SK-N-SH (cell line): ENCODE data around the gene PHTF1. TPM values are rescaled to one million over a fixed set of nuclear protein-coding genes. Genes with fewer than 3 reads are reported as not detected.

Experiments used
- CTCF ChIA-PET: fragments of 300-600, 350-600 bp; formaldehyde crosslinking; extraction: SDS; loops from one replicate; lab custom pipeline; 2021; lab: Yijun Ruan, JAX
- POLR2A ChIA-PET: fragments of 350-600 bp; sonication (Branson Sonifier 250); formaldehyde crosslinking; extraction: SDS; loops from one replicate; lab custom pipeline; 2020; ENCODE audit warnings: antibody characterized with exemption, inconsistent platforms; lab: Yijun Ruan, JAX
- DNase-seq: peaks from one replicate; pipeline ENCODE4 v3.0.0; 2012
- H2AFZ ChIP-seq: fragments of 200-600 bp; sonication (generic); 2 replicates; pipeline ENCODE4 v1.8.1; 2016; ENCODE audit warnings: antibody characterized with exemption, mild to moderate bottlenecking, low read depth
- H3F3A ChIP-seq: fragments of 200-600 bp; sonication (generic); replicated peaks from 2 replicates; pipeline ENCODE3; 2016; ENCODE audit warnings: antibody characterized with exemption, mild to moderate bottlenecking; ENCODE audit not compliant: insufficient read depth
- H3K27ac ChIP-seq, 2 experiments: fragments of 200-500 bp in 1 of 2; fragments of 200-600 bp in 1 of 2; sonication (Bioruptor generic) in 1 of 2; sonication (generic), shearing (Covaris generic) in 1 of 2; 2 replicates each; pipeline versions ENCODE4 v1.5.1 to v1.6.1; 2014 to 2016; ENCODE audit warnings: low read depth in 2 of 2, inconsistent platforms in 1 of 2, low read length in 1 of 2, mild to moderate bottlenecking in 1 of 2, mixed read lengths in 1 of 2
- H3K27me3 ChIP-seq: fragments of 200-600 bp; sonication (generic), shearing (Covaris generic); 2 replicates; pipeline ENCODE4 v1.6.1; 2016; ENCODE audit warnings: mixed run types; ENCODE audit not compliant: insufficient read depth
- H3K36me3 ChIP-seq, 2 experiments: fragments of 200-500 bp in 1 of 2; fragments of 200-600 bp in 1 of 2; sonication (Bioruptor generic) in 1 of 2; sonication (generic) in 1 of 2; replicated peaks in 1 of 2; 2 replicates each; pipeline versions ENCODE3 to v1.5.1; 2014 to 2016; ENCODE audit warnings: low read length in 1 of 2, mild to moderate bottlenecking in 1 of 2; ENCODE audit not compliant: insufficient read depth in 2 of 2, control insufficient read depth in 1 of 2
- H3K4me1 ChIP-seq, 2 experiments: fragments of 200-500 bp in 1 of 2; fragments of 200-600 bp in 1 of 2; sonication (Bioruptor generic) in 1 of 2; sonication (generic), shearing (Covaris generic) in 1 of 2; 2 replicates each; pipeline versions ENCODE4 v1.5.1 to v1.6.1; 2014 to 2016; ENCODE audit warnings: low read depth in 1 of 2, low read length in 1 of 2, mixed run types in 1 of 2; ENCODE audit not compliant: insufficient read depth in 2 of 2, control insufficient read depth in 1 of 2
- H3K4me2 ChIP-seq: fragments of 200-600 bp; sonication (generic), shearing (Covaris generic); 2 replicates; pipeline ENCODE4 v1.6.1; 2017; ENCODE audit warnings: mixed run types
- H3K4me3 ChIP-seq, 2 experiments: fragments of 200-500 bp in 1 of 2; fragments of 200-600 bp in 1 of 2; sonication (Bioruptor generic) in 1 of 2; sonication (generic), shearing (Covaris generic) in 1 of 2; 2 replicates each; pipeline versions ENCODE4 v1.5.1 to v1.8.1; 2014 to 2016; ENCODE audit warnings: low read depth in 2 of 2, inconsistent platforms in 1 of 2, low read length in 1 of 2, mild to moderate bottlenecking in 1 of 2, mixed read lengths in 1 of 2, moderate library complexity in 1 of 2
- H3K79me2 ChIP-seq: fragments of 200-600 bp; sonication (generic); 2 replicates; pipeline ENCODE4 v1.8.1; 2017; ENCODE audit warnings: mild to moderate bottlenecking; ENCODE audit not compliant: insufficient read depth
- H3K9ac ChIP-seq: fragments of 200-600 bp; sonication (generic); 2 replicates; pipeline ENCODE4 v1.6.1; 2017; ENCODE audit warnings: mixed run types
- H3K9me2 ChIP-seq: fragments of 200-600 bp; sonication (generic); 2 replicates; pipeline ENCODE4 v1.6.1; 2017; ENCODE audit warnings: mixed run types
- H3K9me3 ChIP-seq: fragments of 200-600 bp; sonication (generic); 2 replicates; pipeline ENCODE4 v1.6.1; 2017; ENCODE audit warnings: mixed run types, mild to moderate bottlenecking, moderate library complexity
- H4K20me1 ChIP-seq: fragments of 200-600 bp; sonication (generic); 2 replicates; pipeline ENCODE4 v1.6.1; 2017; ENCODE audit warnings: mild to moderate bottlenecking, mixed run types; ENCODE audit not compliant: insufficient read depth
- CHD2 ChIP-seq: fragments of 150-350 bp; IDR thresholded peaks from 2 replicates; pipeline ENCODE4 v1.6.1; 2018; ENCODE audit warnings: low read length; ENCODE audit not compliant: partially characterized antibody
- ELF1 ChIP-seq: IDR thresholded peaks from 2 replicates; pipeline ENCODE4 v1.4.0; 2012
- FOSL2 ChIP-seq: IDR thresholded peaks from 2 replicates; pipeline ENCODE4 v1.4.0; 2012; ENCODE audit warnings: low read depth, mild to moderate bottlenecking, moderate library complexity, borderline replicate concordance
- FOXJ3 ChIP-seq: sonication (generic); formaldehyde crosslinking; IDR thresholded peaks from 2 replicates; pipeline ENCODE4 v1.5.1; 2020; ENCODE audit warnings: mild to moderate bottlenecking, missing genetic modification reagents
- FOXM1 ChIP-seq: IDR thresholded peaks from 2 replicates; pipeline ENCODE4 v1.4.0; 2012; ENCODE audit warnings: low read depth, mild to moderate bottlenecking
- GABPA ChIP-seq: IDR thresholded peaks from 2 replicates; pipeline ENCODE4 v1.4.0; 2012; ENCODE audit warnings: low read depth, mild to moderate bottlenecking
- GATA2 ChIP-seq: sonication (generic); formaldehyde crosslinking; IDR thresholded peaks from 2 replicates; pipeline ENCODE4 v1.5.0; 2020; ENCODE audit warnings: mild to moderate bottlenecking, missing genetic modification reagents
- JUND ChIP-seq: IDR thresholded peaks from 2 replicates; pipeline ENCODE4 v1.4.0; 2012
- MXI1 ChIP-seq: IDR thresholded peaks from 2 replicates; pipeline ENCODE4 v1.6.1; 2012; ENCODE audit warnings: mild to moderate bottlenecking, low read depth, low read length, improper control_type of control experiment
- NFIC ChIP-seq: IDR thresholded peaks from 2 replicates; pipeline ENCODE4 v1.4.0; 2012; ENCODE audit warnings: borderline replicate concordance
- PBX3 ChIP-seq: IDR thresholded peaks from 2 replicates; pipeline ENCODE4; 2012
- RCOR1 ChIP-seq: fragments of 150-350 bp; IDR thresholded peaks from 2 replicates; pipeline ENCODE4 v1.6.1; 2017; ENCODE audit warnings: antibody characterized with exemption, low read length
- RFX5 ChIP-seq: IDR thresholded peaks from 2 replicates; pipeline ENCODE4 v1.6.1; 2012; ENCODE audit warnings: mild to moderate bottlenecking, improper control_type of control experiment, low read length
- SIN3A ChIP-seq: IDR thresholded peaks from 2 replicates; pipeline ENCODE4 v1.6.1; 2012; ENCODE audit warnings: low read depth, mild to moderate bottlenecking, low read length, moderate library complexity, borderline replicate concordance
- SMC3 ChIP-seq: IDR thresholded peaks from 2 replicates; pipeline ENCODE4 v1.6.1; 2012; ENCODE audit warnings: low read depth, low read length, improper control_type of control experiment
- TCF12 ChIP-seq: IDR thresholded peaks from 2 replicates; pipeline ENCODE4 v1.4.0; 2012
- TEAD4 ChIP-seq: IDR thresholded peaks from 2 replicates; pipeline ENCODE4 v1.4.0; 2012; ENCODE audit warnings: mild to moderate bottlenecking, borderline replicate concordance; ENCODE audit not compliant: insufficient read depth
- USF1 ChIP-seq: IDR thresholded peaks from 2 replicates; pipeline ENCODE4 v1.4.0; 2012; ENCODE audit warnings: low read depth, borderline replicate concordance
- YY1 ChIP-seq: IDR thresholded peaks from 2 replicates; pipeline ENCODE4 v1.4.0; 2012; ENCODE audit warnings: low read depth, mild to moderate bottlenecking
- ZBTB33 ChIP-seq: IDR thresholded peaks from 2 replicates; pipeline ENCODE4 v1.4.0; 2012; ENCODE audit warnings: low read depth, borderline replicate concordance
- WGBS: methylation state at CpG from one replicate; pipeline ENCODE4 v1.1.6; 2017; ENCODE audit warnings: low lambda C conversion rate; 5-methylcytosine and 5-hydroxymethylcytosine counted together
- polyA plus RNA-seq, 3 experiments: library from polyadenylated mRNA; depleted of rRNA; stranded (reverse); fragments of >200 nt; gene quantifications; 2 replicates each; pipeline ENCODE4 v1.2.3, GENCODE V29; 2012

PHTF1 gene
- polyA plus RNA-seq, 1 of the 3 experiments (the other 2 are of a cell fraction): 10.8 TPM

GRCh38 chr1:113675302-113675701 lies 84.0 kb downstream of the PHTF1 start:
- no peak for TF ChIP-seq RFX5
- TF ChIP-seq, all 33 proteins: peak for 0
- ChIA-PET POLR2A (no interaction called here), CTCF (interaction anchor here (1.0 to 5.5 kb wide), 2 partner anchors 32 to 535 kb away, joined by 4 to 32 read pairs; no protein-coding TSS in a partner anchor)
- Histone ChIP-seq H3K27ac (peak overlapping the region in 1 of 2 experiments; percentile 43; a peak in 1 of 4 replicates), H3K4me1 (peaks cover 12 to 16% of the 10 kb centered on the region in 2 experiments; a peak in 3 of 4 replicates), H3K4me3 (no peak overlapping the region), H4K20me1 (no peaks in the 10 kb centered on the region), H3F3A (peaks cover 30% of the 10 kb centered on the region), H2AFZ (no peak overlapping the region), H3K27me3 (no peaks in the 10 kb centered on the region), H3K9me2 (no peaks in the 10 kb centered on the region), H3K4me2 (no peak overlapping the region), H3K79me2 (no peaks in the 10 kb centered on the region), H3K36me3 (peaks cover 19 to 37% of the 10 kb centered on the region in 2 experiments), H3K9me3 (no peaks in the 10 kb centered on the region), H3K9ac (no peak overlapping the region)
- whole genome bisulfite sequencing: 75% methylated on average over 2 of the region's 2 CpGs
- no peak for DNase-seq

GRCh38 chr1:113674591-113674990 lies 84.7 kb downstream of the PHTF1 start:
- H3K9me3 ChIP-seq: no peaks in the 10 kb centered on the region
- DNase-seq: no peak
- H3K4me2 ChIP-seq: no peak overlapping the region
- ChIA-PET POLR2A (no interaction called here), CTCF (no interaction called here)
- no peak overlapping the region for H3K4me3 ChIP-seq
- no peak for TF ChIP-seq SIN3A
- no peak overlapping the region for H3K9ac ChIP-seq
- no peaks in the 10 kb centered on the region for H3K27me3 ChIP-seq
- H3K9me2 ChIP-seq: no peaks in the 10 kb centered on the region
- no peaks in the 10 kb centered on the region for H4K20me1 ChIP-seq
- H2AFZ ChIP-seq: no peak overlapping the region
- H3K27ac ChIP-seq: no peak overlapping the region; a peak in 1 of 4 replicates
- peaks cover 30% of the 10 kb centered on the region for H3F3A ChIP-seq
- 85% methylated on average over 1 of the region's 1 CpG for WGBS
- peaks cover 19 to 37% of the 10 kb centered on the region in 2 experiments for H3K36me3 ChIP-seq
- H3K79me2 ChIP-seq: no peaks in the 10 kb centered on the region
- H3K4me1 ChIP-seq: peaks cover 12 to 16% of the 10 kb centered on the region in 2 experiments; a peak in 3 of 4 replicates

- peaks cover 11 to 28% of the 10 kb centered on the region in 2 experiments for H3K36me3 ChIP-seq
- H3K27ac ChIP-seq: no peak overlapping the region; a peak in 1 of 4 replicates
- H3K4me1 ChIP-seq: peaks cover 9 to 13% of the 10 kb centered on the region in 2 experiments; a peak in 3 of 4 replicates
- ChIA-PET CTCF (interaction anchor here (1.6 kb wide), 1 partner anchor 9 kb away, joined by 3 read pairs; no protein-coding TSS in a partner anchor), POLR2A (no interaction called here)
- no peak overlapping the region for H3K9ac ChIP-seq
- no peaks in the 10 kb centered on the region for H4K20me1 ChIP-seq
- no peak overlapping the region for H3K4me3 ChIP-seq
- TF ChIP-seq PBX3 (no peak), FOXM1 (no peak), JUND (no peak), SMC3 (no peak), MXI1 (no peak), NFIC (no peak), ZBTB33 (no peak), FOSL2 (no peak), FOXJ3 (no peak), TCF12 (no peak), USF1 (no peak), YY1 (no peak), RCOR1 (no peak), TEAD4 (no peak), CHD2 (no peak), GABPA (no peak), GATA2 (no peak), ELF1 (no peak)
- 93% methylated on average over 4 of the region's 4 CpGs for WGBS
- peaks cover 18% of the 10 kb centered on the region for H3F3A ChIP-seq
- DNase-seq: no peak
- no peaks in the 10 kb centered on the region for H3K9me3 ChIP-seq
- H3K4me2 ChIP-seq: no peak overlapping the region
- H3K27me3 ChIP-seq: no peaks in the 10 kb centered on the region
- H3K79me2 ChIP-seq: no peaks in the 10 kb centered on the region
- H3K9me2 ChIP-seq: no peaks in the 10 kb centered on the region
- H2AFZ ChIP-seq: no peak overlapping the region
These were observed 86.8 kb downstream of the PHTF1 start for GRCh38 chr1:113672491-113672890.
